Testis (tissue), 2 donors: ENCODE measurements around the gene HECW1.

ENCODE experiments used
- POLR2A ChIP-seq: fragments of 450-650 bp; IDR thresholded peaks from one replicate; pipeline ENCODE4 v1.6.1; 2017; ENCODE audit warnings: antibody characterized with exemption, mild to moderate bottlenecking, moderate library complexity
- TF ChIP-seq, protein P1 (sequence below), 3 experiments: fragments of 450-650 bp in 2 of 3; fragments of 200-600 bp in 1 of 3; sonication (generic) in 1 of 3; IDR thresholded peaks; one replicate each; pipeline ENCODE4 v1.5.1; 2016 to 2019; ENCODE audit warnings: antibody characterized with exemption in 3 of 3, mild to moderate bottlenecking in 2 of 3, moderate library complexity in 1 of 3

DNA sequence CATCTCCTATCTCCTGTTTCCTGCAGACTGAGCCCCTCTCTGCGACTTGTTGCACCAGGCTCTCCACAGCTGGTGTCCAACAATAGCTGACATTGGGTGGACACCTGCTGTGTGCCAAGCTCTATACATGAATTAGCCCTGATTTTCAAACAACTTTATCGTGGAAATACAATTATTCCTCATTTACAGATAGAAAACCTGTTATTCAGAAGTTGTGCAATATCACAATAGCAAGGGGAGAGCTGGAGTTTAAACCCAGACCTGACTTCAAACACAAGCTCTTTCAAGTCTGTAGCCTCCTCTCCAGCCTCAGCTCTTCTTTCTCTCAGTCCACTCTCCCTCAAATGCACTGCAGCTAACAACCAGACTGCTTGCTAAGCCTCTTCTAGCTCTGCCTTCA is 168.8 kb downstream of the HECW1 start:
- TF ChIP-seq, protein P1, sequence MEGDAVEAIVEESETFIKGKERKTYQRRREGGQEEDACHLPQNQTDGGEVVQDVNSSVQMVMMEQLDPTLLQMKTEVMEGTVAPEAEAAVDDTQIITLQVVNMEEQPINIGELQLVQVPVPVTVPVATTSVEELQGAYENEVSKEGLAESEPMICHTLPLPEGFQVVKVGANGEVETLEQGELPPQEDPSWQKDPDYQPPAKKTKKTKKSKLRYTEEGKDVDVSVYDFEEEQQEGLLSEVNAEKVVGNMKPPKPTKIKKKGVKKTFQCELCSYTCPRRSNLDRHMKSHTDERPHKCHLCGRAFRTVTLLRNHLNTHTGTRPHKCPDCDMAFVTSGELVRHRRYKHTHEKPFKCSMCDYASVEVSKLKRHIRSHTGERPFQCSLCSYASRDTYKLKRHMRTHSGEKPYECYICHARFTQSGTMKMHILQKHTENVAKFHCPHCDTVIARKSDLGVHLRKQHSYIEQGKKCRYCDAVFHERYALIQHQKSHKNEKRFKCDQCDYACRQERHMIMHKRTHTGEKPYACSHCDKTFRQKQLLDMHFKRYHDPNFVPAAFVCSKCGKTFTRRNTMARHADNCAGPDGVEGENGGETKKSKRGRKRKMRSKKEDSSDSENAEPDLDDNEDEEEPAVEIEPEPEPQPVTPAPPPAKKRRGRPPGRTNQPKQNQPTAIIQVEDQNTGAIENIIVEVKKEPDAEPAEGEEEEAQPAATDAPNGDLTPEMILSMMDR (IDR thresholded peaks at IDR 0.05) = no peak
- TF ChIP-seq POLR2A = no peak
